H1 (cell line): ENCODE measurements around the gene ZNF618. TPM values are rescaled to one million over a fixed set of nuclear protein-coding genes. Genes with fewer than 3 reads are reported as not detected.
A peak's percentile ranks its signal among the peaks of the same experiment; 100 is the strongest.

Experiments used
- CTCF ChIA-PET: fragments of 300-600 bp; sonication (Branson Sonifier 250); formaldehyde crosslinking; loops from one replicate; lab custom pipeline; 2021; ENCODE audit not compliant: partially characterized antibody; lab: Charles Lee
- POLR2A ChIA-PET: fragments of 300-600 bp; sonication (Branson Sonifier 250); formaldehyde crosslinking; loops from one replicate; lab custom pipeline; 2021; ENCODE audit warnings: inconsistent platforms; ENCODE audit not compliant: partially characterized antibody; lab: Charles Lee
- DNase-seq, 2 experiments: peaks; one replicate each; pipeline versions ENCODE4 v3.0.0 to v3.0.0-alpha.2; 2010 to 2022; ENCODE audit warnings: low spot score in 2 of 2, low read depth in 1 of 2, mixed read lengths in 1 of 2
- FAIRE-seq: peaks from 2 replicates; lab custom pipeline; 2011; peaks lifted over from hg19 to GRCh38; lab: Jason Lieb, UNC
- H2AFZ ChIP-seq: 2 replicates; pipeline ENCODE4 v1.8.1; 2012; ENCODE audit warnings: low read length, inconsistent platforms
- H2AK5ac ChIP-seq: 2 replicates; pipeline ENCODE4 v1.6.1; 2013; ENCODE audit warnings: low read depth, low read length
- H2BK120ac ChIP-seq: replicated peaks from 2 replicates; pipeline ENCODE3; 2013; ENCODE audit warnings: low read depth, low read length, inconsistent platforms
- H2BK12ac ChIP-seq: 2 replicates; pipeline ENCODE4 v1.6.1; 2013; ENCODE audit warnings: low read depth, low read length
- H2BK15ac ChIP-seq: 2 replicates; pipeline ENCODE4 v1.6.1; 2013; ENCODE audit warnings: low read length
- H2BK20ac ChIP-seq: 2 replicates; pipeline ENCODE4 v1.6.1; 2013; ENCODE audit warnings: low read length
- H2BK5ac ChIP-seq: 2 replicates; pipeline ENCODE4 v1.6.1; 2013; ENCODE audit warnings: low read depth, low read length
- H3K14ac ChIP-seq: 2 replicates; pipeline ENCODE4 v1.6.1; 2013; ENCODE audit warnings: inconsistent platforms; ENCODE audit not compliant: insufficient read length
- H3K18ac ChIP-seq: 2 replicates; pipeline ENCODE4 v1.6.1; 2013; ENCODE audit warnings: low read length; ENCODE audit errors: extremely low read depth
- H3K23ac ChIP-seq: 2 replicates; pipeline ENCODE4 v1.6.1; 2013; ENCODE audit warnings: inconsistent platforms; ENCODE audit not compliant: insufficient read length
- H3K23me2 ChIP-seq: 2 replicates; pipeline ENCODE4 v1.6.1; 2013; ENCODE audit warnings: low read depth, low read length
- H3K27ac ChIP-seq: 2 replicates; pipeline ENCODE4 v1.6.1; 2011; ENCODE audit warnings: low read depth, low read length, inconsistent platforms
- H3K27me3 ChIP-seq, 4 experiments: replicated peaks in 1 of 4; 1 replicate in 1 of 4; 2 replicates in 3 of 4; pipeline versions ENCODE4 v1.6.1 to v1.8.1; 2011 to 2013; ENCODE audit warnings: low read length in 3 of 4, mild to moderate bottlenecking in 3 of 4, inconsistent platforms in 2 of 4, mixed read lengths in 2 of 4, moderate library complexity in 1 of 4; ENCODE audit not compliant: control insufficient read depth in 3 of 4, insufficient read depth in 3 of 4; ENCODE audit errors: extremely low read depth in 1 of 4
- H3K36me3 ChIP-seq, 4 experiments: 2 replicates each; pipeline versions ENCODE4 v1.6.1 to v1.8.1; 2011 to 2013; ENCODE audit warnings: mild to moderate bottlenecking in 4 of 4, low read length in 3 of 4, moderate library complexity in 2 of 4, control low read depth in 1 of 4, inconsistent platforms in 1 of 4; ENCODE audit not compliant: insufficient read depth in 4 of 4, control insufficient read depth in 2 of 4
- H3K4ac ChIP-seq: replicated peaks from 2 replicates; pipeline ENCODE3; 2013; ENCODE audit warnings: low read length, low read depth, mixed read lengths, inconsistent platforms; ENCODE audit not compliant: insufficient read length
- H3K4me1 ChIP-seq, 4 experiments: replicated peaks in 1 of 4; 1 replicate in 1 of 4; 2 replicates in 3 of 4; pipeline versions ENCODE4 v1.6.1 to v1.8.1; 2011 to 2013; ENCODE audit warnings: low read length in 3 of 4, inconsistent platforms in 2 of 4, mixed read lengths in 1 of 4; ENCODE audit not compliant: insufficient read depth in 4 of 4, control insufficient read depth in 3 of 4
- H3K4me2 ChIP-seq, 2 experiments: 2 replicates each; pipeline versions ENCODE4 v1.6.1 to v1.8.1; 2011 to 2013; ENCODE audit warnings: low read depth in 2 of 2, low read length in 2 of 2, control low read depth in 1 of 2, inconsistent platforms in 1 of 2, mild to moderate bottlenecking in 1 of 2; ENCODE audit not compliant: insufficient read depth in 1 of 2
- H3K4me3 ChIP-seq, 4 experiments: fragments of 200-600, 300-600 bp in 1 of 4; sonication (generic), shearing (Covaris generic), sonication (Bioruptor Twin) in 1 of 4; 2 replicates each; pipeline versions ENCODE4 v1.5.1 to v1.8.1; 2011 to 2016; ENCODE audit warnings: low read length in 4 of 4, low read depth in 3 of 4, control low read depth in 2 of 4, inconsistent platforms in 2 of 4, mild to moderate bottlenecking in 2 of 4, mixed read lengths in 1 of 4, moderate library complexity in 1 of 4; ENCODE audit not compliant: insufficient read depth in 2 of 4; ENCODE audit errors: extremely low read depth in 1 of 4
- H3K56ac ChIP-seq: replicated peaks from 2 replicates; pipeline ENCODE3; 2013; ENCODE audit warnings: low read depth, mild to moderate bottlenecking, mixed read lengths, low read length, inconsistent platforms; ENCODE audit not compliant: insufficient read length
- H3K79me1 ChIP-seq: 2 replicates; pipeline ENCODE4 v1.6.1; 2013; ENCODE audit warnings: low read depth, low read length, control low read depth
- H3K79me2 ChIP-seq, 2 experiments: 2 replicates each; pipeline versions ENCODE4 v1.6.1 to v1.8.1; 2012 to 2013; ENCODE audit warnings: low read length in 2 of 2, mild to moderate bottlenecking in 2 of 2, inconsistent platforms in 1 of 2; ENCODE audit not compliant: insufficient read depth in 2 of 2, control insufficient read depth in 1 of 2
- H3K9ac ChIP-seq, 4 experiments: replicated peaks in 1 of 4; 1 replicate in 1 of 4; 2 replicates in 3 of 4; pipeline versions ENCODE4 v1.6.1 to v1.8.1; 2011 to 2013; ENCODE audit warnings: low read depth in 3 of 4, low read length in 3 of 4, control low read depth in 2 of 4, mild to moderate bottlenecking in 2 of 4, moderate library complexity in 2 of 4, inconsistent platforms in 1 of 4; ENCODE audit errors: extremely low read depth in 1 of 4
- H3K9me3 ChIP-seq, 2 experiments: 2 replicates each; pipeline versions ENCODE4 v1.6.1 to v1.8.1; 2012 to 2013; ENCODE audit warnings: mild to moderate bottlenecking in 2 of 2, moderate library complexity in 2 of 2, control low read depth in 1 of 2, inconsistent platforms in 1 of 2, low read depth in 1 of 2, low read length in 1 of 2, mixed read lengths in 1 of 2; ENCODE audit not compliant: insufficient read depth in 2 of 2
- H4K20me1 ChIP-seq, 2 experiments: replicated peaks in 1 of 2; 2 replicates each; pipeline versions ENCODE3 to v1.8.1; 2011 to 2013; ENCODE audit warnings: inconsistent platforms in 2 of 2, low read length in 2 of 2, mild to moderate bottlenecking in 1 of 2; ENCODE audit not compliant: insufficient read depth in 2 of 2, control insufficient read depth in 1 of 2
- H4K5ac ChIP-seq: 2 replicates; pipeline ENCODE4 v1.6.1; 2013; ENCODE audit warnings: low read length, low read depth, mixed read lengths, inconsistent platforms; ENCODE audit not compliant: insufficient read length
- H4K8ac ChIP-seq: 2 replicates; pipeline ENCODE4 v1.8.0; 2013; ENCODE audit warnings: mild to moderate bottlenecking, moderate library complexity, low read length, inconsistent platforms; ENCODE audit not compliant: insufficient read depth; ENCODE audit errors: extremely low read depth
- H4K91ac ChIP-seq: replicated peaks from 2 replicates; pipeline ENCODE3; 2013; ENCODE audit warnings: low read length, mixed read lengths, inconsistent platforms; ENCODE audit not compliant: insufficient read length
- CTCF ChIP-seq, 3 experiments: IDR thresholded peaks; 1 replicate in 2 of 3; 2 replicates in 1 of 3; pipeline versions ENCODE4 v1.5.1 to v1.6.1; 2011; ENCODE audit warnings: low read length in 3 of 3, mild to moderate bottlenecking in 3 of 3, inconsistent platforms in 2 of 3, low read depth in 1 of 3, moderate library complexity in 1 of 3; ENCODE audit not compliant: insufficient read depth in 1 of 3; ENCODE audit errors: control extremely low read depth in 1 of 3
- NANOG ChIP-seq: IDR thresholded peaks from 2 replicates; pipeline ENCODE4 v1.6.1; 2011; ENCODE audit warnings: low read length, low read depth, mild to moderate bottlenecking, inconsistent platforms; ENCODE audit not compliant: insufficient read depth, poor library complexity, severe bottlenecking
- RAD21 ChIP-seq, 2 experiments: IDR thresholded peaks in 1 of 2; conservative IDR thresholded peaks in 1 of 2; 2 replicates each; pipeline ENCODE4 v1.6.1; 2011; ENCODE audit warnings: low read depth in 2 of 2, low read length in 2 of 2, improper control_type of control experiment in 1 of 2, inconsistent platforms in 1 of 2, mild to moderate bottlenecking in 1 of 2, moderate library complexity in 1 of 2
- SAP30 ChIP-seq: fragments of 300-600 bp; sonication (generic); IDR thresholded peaks from 2 replicates; pipeline ENCODE4 v1.7.1; 2012; ENCODE audit warnings: low read length, moderate library complexity, mild to moderate bottlenecking, inconsistent platforms; ENCODE audit not compliant: insufficient read depth, insufficient replicate concordance
- SIRT6 ChIP-seq: IDR thresholded peaks from one replicate; pipeline ENCODE4 v1.7.1; 2012; ENCODE audit warnings: low read length, inconsistent platforms
- TEAD4 ChIP-seq: IDR thresholded peaks from 2 replicates; pipeline ENCODE4 v1.6.1; 2012; ENCODE audit warnings: low read depth, low read length, inconsistent platforms, mixed read lengths
- WGBS, 2 experiments: shearing (Covaris generic) in 1 of 2; methylation state at CpG; one replicate each; pipeline versions ENCODE4 v1.1.6 to v1.1.7; 2013 to 2015; ENCODE audit warnings: low lambda C conversion rate in 2 of 2, mixed read lengths in 2 of 2, inconsistent platforms in 1 of 2, low coverage in 1 of 2, missing lambda C conversion rate in 1 of 2; ENCODE audit not compliant: insufficient replicate concordance in 2 of 2, insufficient coverage in 1 of 2, insufficient read length in 1 of 2; ENCODE audit errors: extremely low coverage in 1 of 2, missing lambda C conversion rate in 1 of 2; 5-methylcytosine and 5-hydroxymethylcytosine counted together
- polyA plus RNA-seq, 7 experiments: library from polyadenylated mRNA; depleted of rRNA in 3 of 7; stranded (reverse) in 5 of 7; unstranded in 2 of 7; fragments of >200 nt in 5 of 7; fragments of 200-250 nt in 2 of 7; gene quantifications; 1 replicate in 5 of 7; 2 replicates in 1 of 7; 4 replicates in 1 of 7; pipeline versions ENCODE4 v1.2.1 to v1.2.3, GENCODE V29; 2011 to 2013; ENCODE audit warnings: missing spikeins in 2 of 7, mixed read lengths in 2 of 7
- total RNA-seq: library from RNA; stranded (reverse); fragmentation: NEBNext Ultra II Directional; extraction: Animal tissue kit (Norgen Biotek cat#: 25700); gene quantifications from 2 replicates; pipeline ENCODE4 v1.2.1, GENCODE V29; 2021

The ZNF618 gene
- total and polyA plus RNA-seq, 2 of the 8 experiments (the other 6 are each of a cell fraction or from before 2014, with no cell fraction given) = 9.6 to 28.5 TPM

GRCh38 chr9:114072184-114073140 lies 196.4 kb downstream of the ZNF618 start:
- H2AFZ ChIP-seq = no peak overlapping the region
- no peaks in the 10 kb centered on the region for H4K20me1 ChIP-seq
- no peak overlapping the region for H3K4me2 ChIP-seq
- CTCF ChIA-PET = interaction anchor here (0.6 to 2.5 kb wide), 15 partner anchors 8 to 355 kb away, joined by 3 to 12 read pairs (median 4); no protein-coding TSS in a partner anchor
- no peak overlapping the region for H2BK15ac ChIP-seq
- H3K79me2 ChIP-seq = no peaks in the 10 kb centered on the region
- TF ChIP-seq NANOG (no peak), TEAD4 (no peak), SIRT6 (no peak), RAD21 (IDR thresholded peaks at IDR 0.05 in 1 of 2, conservative IDR thresholded peaks at IDR 0.05 in 1 of 2; ENCODE audit: low read depth in 2 of 2, low read length in 2 of 2) (peak; percentile 63 to 74), SAP30 (no peak), CTCF (IDR thresholded peaks at IDR 0.05; ENCODE audit: control extremely low read depth in 1 of 3, insufficient read depth in 1 of 3, low read depth in 1 of 3, low read length in 3 of 3) (peak; percentile 48 to 56 (median 55))
- TF ChIP-seq, all 59 proteins: peak for 2
- no peaks in the 10 kb centered on the region for H3K79me1 ChIP-seq
- no peaks in the 10 kb centered on the region for H3K36me3 ChIP-seq
- POLR2A ChIA-PET = no interaction called here
- H3K56ac ChIP-seq = no peak overlapping the region
- no peaks in the 10 kb centered on the region for H3K4me1 ChIP-seq
- H2AK5ac ChIP-seq = no peak overlapping the region
- H4K91ac ChIP-seq = no peak overlapping the region
- H3K9me3 ChIP-seq = no peaks in the 10 kb centered on the region
- no peaks in the 10 kb centered on the region; the same call in 1 of the 2 replicates for H3K23me2 ChIP-seq
- 87% methylated on average over 14 of the region's 14 CpGs; no CpG with 5 or more reads in 1 of the 2 experiments for WGBS, 2 experiments
- H3K4me3 ChIP-seq = no peak overlapping the region
- peaks cover 0 to under 1% (median 0%) of the 10 kb centered on the region in 4 experiments; a peak in 2 of 7 replicates for H3K27me3 ChIP-seq
- H4K8ac ChIP-seq = no peak overlapping the region
- H3K9ac ChIP-seq = no peak overlapping the region
- H3K27ac ChIP-seq = no peak overlapping the region
- no peak overlapping the region for H3K14ac ChIP-seq
- H2BK20ac ChIP-seq = no peak overlapping the region
- H3K23ac ChIP-seq = no peak overlapping the region
- no peak overlapping the region for H2BK120ac ChIP-seq
- no peak overlapping the region for H3K4ac ChIP-seq
- DNase-seq = no peak
- no peak overlapping the region for H4K5ac ChIP-seq
- H2BK12ac ChIP-seq = no peak overlapping the region
- H3K18ac ChIP-seq = no peak overlapping the region
- H2BK5ac ChIP-seq = no peak overlapping the region
- no peak for FAIRE-seq
